A549 treated with Mapracorat at 1 μM for 4 hours (cell line): ENCODE data around the gene BTLA. TPM values are rescaled to one million over a fixed set of nuclear protein-coding genes. Genes with fewer than 3 reads are reported as not detected.

ENCODE experiments used
- total RNA-seq: library from RNA; stranded (reverse); fragments of 200-300 nt; extraction: Qiagen RNA extraction; gene quantifications from 5 replicates; pipeline ENCODE4 v1.2.3, GENCODE V29; 2022

BTLA gene
- total RNA-seq, result not detected in 5 replicates

GRCh38 chr3:112498914-112499711 lies at the start of gene BTLA:
Gene BTLA, minus strand, starts transcription at chr3:112499472. Its CDS starts 114 bp downstream, at chr3:112499358.

Other genes starting within 250 kb of the BTLA start
- gene SLC9C1, start 205.3 kb downstream of the BTLA start, total RNA-seq, result not detected in 5 replicates
- gene CD200, start 166.3 kb downstream of the BTLA start, total RNA-seq, result not detected in 5 replicates
- 43.3 to 56.3 TPM (median 45.0 TPM) in 5 replicates for gene ATG3, start 62.5 kb upstream of the BTLA start, total RNA-seq
- gene SLC35A5, start 62.6 kb upstream of the BTLA start, total RNA-seq, result 11.3 to 17.0 TPM (median 16.0 TPM) in 5 replicates
- 35.4 to 71.1 TPM (median 52.7 TPM) in 5 replicates for gene CCDC80, start 141.7 kb upstream of the BTLA start, total RNA-seq